ENCODE data around the gene CLCNKB.

The CLCNKB gene

DNA sequence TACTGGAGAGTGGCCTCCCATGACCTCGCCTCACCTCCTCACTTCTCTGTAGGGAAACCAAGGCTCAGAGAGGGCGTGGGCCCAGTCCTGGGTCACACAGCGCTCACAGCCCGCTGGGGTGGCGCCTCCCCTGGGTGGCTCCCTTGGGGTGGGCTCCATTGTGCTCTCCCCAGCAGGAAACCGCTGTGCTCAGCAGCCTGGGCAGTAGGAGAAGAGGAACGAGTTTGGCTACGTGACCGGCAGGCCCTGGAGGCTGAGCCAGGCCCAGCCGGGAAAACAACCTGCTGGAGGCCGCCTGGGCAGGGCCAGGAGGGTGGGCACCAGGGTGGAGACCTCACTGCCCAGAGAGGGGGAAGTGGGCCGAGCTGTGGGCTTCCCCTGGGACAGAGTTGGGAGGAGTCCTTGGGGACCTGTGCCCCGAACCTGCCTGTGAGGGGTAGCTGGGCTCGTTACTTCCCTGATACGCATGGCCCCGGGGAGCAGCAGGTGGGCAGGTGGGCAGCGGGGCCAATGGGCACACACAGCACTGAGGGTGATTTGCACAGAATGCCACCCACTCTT, 44.8 kb downstream of the CLCNKB start:
- WGBS (ENCODE audit: insufficient coverage) = 98% methylated on average over 14 of the region's 17 CpGs
- H3K4me3 ChIP-seq (ENCODE audit: control insufficient read depth in 1 of 7, extremely low read depth in 1 of 7, insufficient read depth in 4 of 7, low read depth in 2 of 7, low read length in 6 of 7) = no peak overlapping the region
- CTCF ChIA-PET = interaction anchor here (1.1 to 1.8 kb wide), 2 partner anchors 10 to 98 kb away, joined by 3 to 6 read pairs; no protein-coding TSS in a partner anchor
- no peaks in the 10 kb centered on the region for H3K36me3 ChIP-seq (ENCODE audit: control insufficient read depth in 4 of 4, insufficient read depth in 4 of 4, low read length in 3 of 4)
- no peaks in the 10 kb centered on the region for H3K9me3 ChIP-seq (ENCODE audit: control extremely low read depth in 1 of 5, control insufficient read depth in 4 of 5, insufficient read depth in 2 of 5, low read depth in 1 of 5, low read length in 4 of 5)
- H3K27ac ChIP-seq (ENCODE audit: insufficient read depth in 1 of 2, low read depth in 1 of 2, low read length in 2 of 2, poor library complexity in 1 of 2, severe bottlenecking in 2 of 2) = no peak overlapping the region
- POLR2A ChIA-PET = no interaction called here
- DNase-seq = no peak
- no peaks in the 10 kb centered on the region for H3K27me3 ChIP-seq (replicated peaks in 2 of 5; ENCODE audit: control insufficient read depth in 4 of 5, insufficient read depth in 5 of 5, low read length in 4 of 5)
- H3K4me1 ChIP-seq (ENCODE audit: control extremely low read depth in 1 of 4, control insufficient read depth in 4 of 4, insufficient read depth in 4 of 4, low read length in 3 of 4) = peaks cover 0 to 4% (median 0%) of the 10 kb centered on the region in 4 experiments

- ChIA-PET POLR2A (no interaction called here), CTCF (interaction anchor here (1.8 kb wide), 1 partner anchor 10 kb away, joined by 6 read pairs; no protein-coding TSS in a partner anchor)
- peaks cover 0 to 4% (median 0%) of the 10 kb centered on the region in 4 experiments for H3K4me1 ChIP-seq (ENCODE audit: control extremely low read depth in 1 of 4, control insufficient read depth in 4 of 4, insufficient read depth in 4 of 4, low read length in 3 of 4)
- no peaks in the 10 kb centered on the region for H3K36me3 ChIP-seq (ENCODE audit: control insufficient read depth in 4 of 4, insufficient read depth in 4 of 4, low read length in 3 of 4)
- 86% methylated on average over 8 of the region's 9 CpGs for whole genome bisulfite sequencing (ENCODE audit: insufficient coverage)
- H3K27me3 ChIP-seq (replicated peaks in 2 of 5; ENCODE audit: control insufficient read depth in 4 of 5, insufficient read depth in 5 of 5, low read length in 4 of 5) = peaks cover 0 to under 1% (median 0%) of the 10 kb centered on the region in 5 experiments
- H3K9me3 ChIP-seq (ENCODE audit: control extremely low read depth in 1 of 5, control insufficient read depth in 4 of 5, insufficient read depth in 2 of 5, low read depth in 1 of 5, low read length in 4 of 5) = no peaks in the 10 kb centered on the region
- DNase-seq = no peak
- no peak overlapping the region for H3K4me3 ChIP-seq (ENCODE audit: control insufficient read depth in 1 of 7, extremely low read depth in 1 of 7, insufficient read depth in 4 of 7, low read depth in 2 of 7, low read length in 6 of 7)
- H3K27ac ChIP-seq (ENCODE audit: insufficient read depth in 1 of 2, low read depth in 1 of 2, low read length in 2 of 2, poor library complexity in 1 of 2, severe bottlenecking in 2 of 2) = no peak overlapping the region
Observed at GRCh38 chr1:16088996-16089395, 45.4 kb downstream of the CLCNKB start.

- peaks cover 0 to 2% (median 0%) of the 10 kb centered on the region in 5 experiments for H3K27me3 ChIP-seq (replicated peaks in 2 of 5; ENCODE audit: control insufficient read depth in 4 of 5, insufficient read depth in 5 of 5, low read length in 4 of 5)
- CTCF ChIA-PET = interaction anchor here (1.0 kb wide), 1 partner anchor 8 kb away, joined by 3 read pairs; no protein-coding TSS in a partner anchor
- no peaks in the 10 kb centered on the region for H3K9me3 ChIP-seq (ENCODE audit: control extremely low read depth in 1 of 5, control insufficient read depth in 4 of 5, insufficient read depth in 2 of 5, low read depth in 1 of 5, low read length in 4 of 5)
- no peak overlapping the region for H3K27ac ChIP-seq (ENCODE audit: insufficient read depth in 1 of 2, low read depth in 1 of 2, low read length in 2 of 2, poor library complexity in 1 of 2, severe bottlenecking in 2 of 2)
- no peaks in the 10 kb centered on the region for H3K36me3 ChIP-seq (ENCODE audit: control insufficient read depth in 4 of 4, insufficient read depth in 4 of 4, low read length in 3 of 4)
- DNase-seq = no peak
- POLR2A ChIA-PET = no interaction called here
- 94% methylated on average over 5 of the region's 5 CpGs for WGBS (ENCODE audit: insufficient coverage)
- no peak overlapping the region for H3K4me3 ChIP-seq (ENCODE audit: control insufficient read depth in 1 of 7, extremely low read depth in 1 of 7, insufficient read depth in 4 of 7, low read depth in 2 of 7, low read length in 6 of 7)
- H3K4me1 ChIP-seq (ENCODE audit: control extremely low read depth in 1 of 4, control insufficient read depth in 4 of 4, insufficient read depth in 4 of 4, low read length in 3 of 4) = peaks cover 0 to 4% (median 0%) of the 10 kb centered on the region in 4 experiments
Observed at GRCh38 chr1:16090076-16090826, 46.7 kb downstream of the CLCNKB start.

GRCh38 chr1:16091296-16091695, 47.7 kb downstream of the CLCNKB start:
- 73% methylated on average over 3 of the region's 8 CpGs for WGBS (ENCODE audit: insufficient coverage)
- Histone ChIP-seq H3K27me3 (replicated peaks in 2 of 5; ENCODE audit: control insufficient read depth in 4 of 5, insufficient read depth in 5 of 5, low read length in 4 of 5) (peaks cover 0 to 4% (median 0%) of the 10 kb centered on the region in 5 experiments), H3K27ac (ENCODE audit: insufficient read depth in 1 of 2, low read depth in 1 of 2, low read length in 2 of 2, poor library complexity in 1 of 2, severe bottlenecking in 2 of 2) (no peak overlapping the region), H3K4me3 (ENCODE audit: control insufficient read depth in 1 of 7, extremely low read depth in 1 of 7, insufficient read depth in 4 of 7, low read depth in 2 of 7, low read length in 6 of 7) (no peak overlapping the region), H3K4me1 (ENCODE audit: control extremely low read depth in 1 of 4, control insufficient read depth in 4 of 4, insufficient read depth in 4 of 4, low read length in 3 of 4) (no peaks in the 10 kb centered on the region), H3K36me3 (ENCODE audit: control insufficient read depth in 4 of 4, insufficient read depth in 4 of 4, low read length in 3 of 4) (no peaks in the 10 kb centered on the region), H3K9me3 (ENCODE audit: control extremely low read depth in 1 of 5, control insufficient read depth in 4 of 5, insufficient read depth in 2 of 5, low read depth in 1 of 5, low read length in 4 of 5) (no peaks in the 10 kb centered on the region)
- POLR2A ChIA-PET = no interaction called here
- DNase-seq = no peak
- CTCF ChIA-PET = interaction anchor here (1.0 kb wide), 1 partner anchor 9 kb away, joined by 3 read pairs; no protein-coding TSS in a partner anchor

- no peaks in the 10 kb centered on the region for H3K36me3 ChIP-seq (ENCODE audit: control insufficient read depth in 4 of 4, insufficient read depth in 4 of 4, low read length in 3 of 4)
- WGBS (ENCODE audit: insufficient coverage) = 96% methylated on average over 17 of the region's 18 CpGs
- peaks cover 0 to 4% (median 0%) of the 10 kb centered on the region in 5 experiments for H3K27me3 ChIP-seq (replicated peaks in 2 of 5; ENCODE audit: control insufficient read depth in 4 of 5, insufficient read depth in 5 of 5, low read length in 4 of 5)
- no peak overlapping the region for H3K27ac ChIP-seq (ENCODE audit: insufficient read depth in 1 of 2, low read depth in 1 of 2, low read length in 2 of 2, poor library complexity in 1 of 2, severe bottlenecking in 2 of 2)
- DNase-seq = no peak
- ChIA-PET CTCF (interaction anchor here (1.4 to 2.7 kb wide), 2 partner anchors 9 to 17 kb away, joined by 4 to 8 read pairs; no protein-coding TSS in a partner anchor), POLR2A (no interaction called here)
- no peaks in the 10 kb centered on the region for H3K4me1 ChIP-seq (ENCODE audit: control extremely low read depth in 1 of 4, control insufficient read depth in 4 of 4, insufficient read depth in 4 of 4, low read length in 3 of 4)
- no peaks in the 10 kb centered on the region for H3K9me3 ChIP-seq (ENCODE audit: control extremely low read depth in 1 of 5, control insufficient read depth in 4 of 5, insufficient read depth in 2 of 5, low read depth in 1 of 5, low read length in 4 of 5)
- H3K4me3 ChIP-seq (ENCODE audit: control insufficient read depth in 1 of 7, extremely low read depth in 1 of 7, insufficient read depth in 4 of 7, low read depth in 2 of 7, low read length in 6 of 7) = no peak overlapping the region
Observed at GRCh38 chr1:16092097-16092922, 48.7 kb downstream of the CLCNKB start.

DNA sequence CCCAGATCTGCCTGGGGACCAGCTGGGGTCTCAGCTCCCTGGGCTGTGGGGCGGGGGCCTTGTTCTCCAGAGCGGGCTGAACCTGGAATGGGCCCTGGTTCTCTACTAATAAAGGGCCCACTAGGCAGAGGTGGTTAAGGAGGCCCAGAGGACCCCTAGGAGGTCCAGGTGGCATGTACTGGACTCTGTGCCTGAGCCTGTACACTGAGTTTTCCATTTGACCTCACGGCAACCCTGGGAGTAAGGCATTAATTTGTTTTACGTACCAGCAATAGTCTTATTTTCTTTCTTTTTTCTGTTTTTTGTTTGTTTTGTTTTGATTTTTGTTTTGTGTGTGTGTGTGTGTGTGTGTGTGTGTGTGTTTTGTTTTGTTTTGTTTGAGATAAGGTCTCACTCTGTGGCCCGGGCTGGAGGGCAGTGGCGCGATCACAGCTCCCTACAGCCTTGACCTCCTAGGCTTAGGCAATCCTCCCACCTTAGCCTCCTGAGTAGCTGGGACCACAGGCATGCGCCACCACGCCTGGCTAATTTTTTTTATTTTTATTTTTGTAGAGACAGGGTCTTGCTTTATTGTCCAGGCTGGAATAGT, 49.4 kb downstream of the CLCNKB start:
- no peaks in the 10 kb centered on the region for H3K9me3 ChIP-seq (ENCODE audit: control extremely low read depth in 1 of 5, control insufficient read depth in 4 of 5, insufficient read depth in 2 of 5, low read depth in 1 of 5, low read length in 4 of 5)
- ChIA-PET CTCF (interaction anchor here (1.2 to 2.7 kb wide), 3 partner anchors 10 to 18 kb away, joined by 3 to 8 read pairs (median 4); no protein-coding TSS in a partner anchor), POLR2A (no interaction called here)
- no peak overlapping the region for H3K27ac ChIP-seq (ENCODE audit: insufficient read depth in 1 of 2, low read depth in 1 of 2, low read length in 2 of 2, poor library complexity in 1 of 2, severe bottlenecking in 2 of 2)
- peaks cover 0 to 4% (median 0%) of the 10 kb centered on the region in 5 experiments for H3K27me3 ChIP-seq (replicated peaks in 2 of 5; ENCODE audit: control insufficient read depth in 4 of 5, insufficient read depth in 5 of 5, low read length in 4 of 5)
- H3K4me3 ChIP-seq (ENCODE audit: control insufficient read depth in 1 of 7, extremely low read depth in 1 of 7, insufficient read depth in 4 of 7, low read depth in 2 of 7, low read length in 6 of 7) = no peak overlapping the region
- H3K4me1 ChIP-seq (ENCODE audit: control extremely low read depth in 1 of 4, control insufficient read depth in 4 of 4, insufficient read depth in 4 of 4, low read length in 3 of 4) = no peaks in the 10 kb centered on the region
- H3K36me3 ChIP-seq (ENCODE audit: control insufficient read depth in 4 of 4, insufficient read depth in 4 of 4, low read length in 3 of 4) = no peaks in the 10 kb centered on the region
- no peak for DNase-seq
- 97% methylated on average over 6 of the region's 9 CpGs for WGBS (ENCODE audit: insufficient coverage)
